PFSK-1 (cell line): ENCODE data around the gene OMA1.

Experiments used
- FOXP2 ChIP-seq: optimal IDR thresholded peaks from 2 replicates; pipeline ENCODE3; 2011; ENCODE audit warnings: borderline replicate concordance, control low read depth, inconsistent platforms; ENCODE audit not compliant: insufficient read depth; ENCODE audit errors: extremely low read length, extremely low read depth
- POLR2AphosphoS5 ChIP-seq: IDR thresholded peaks from 2 replicates; pipeline ENCODE4 v1.6.1; 2012; ENCODE audit warnings: low read depth, mild to moderate bottlenecking, control low read depth, low read length, moderate library complexity
- SIN3A ChIP-seq: IDR thresholded peaks from 2 replicates; pipeline ENCODE4 v1.6.1; 2012; ENCODE audit warnings: mild to moderate bottlenecking, low read length, moderate library complexity, borderline replicate concordance; ENCODE audit not compliant: insufficient read depth
- TAF1 ChIP-seq: IDR thresholded peaks from 2 replicates; pipeline ENCODE4 v1.6.1; 2012; ENCODE audit warnings: low read length, control low read depth, borderline replicate concordance; ENCODE audit not compliant: insufficient read depth
- TF ChIP-seq, protein P1 (sequence below), 2 experiments: IDR thresholded peaks; 2 replicates each; pipeline versions ENCODE4 v1.6.1 to v1.8.0; 2011 to 2012; ENCODE audit warnings: low read depth in 2 of 2, low read length in 2 of 2, control low read depth in 1 of 2, inconsistent platforms in 1 of 2, mild to moderate bottlenecking in 1 of 2, moderate library complexity in 1 of 2; ENCODE audit not compliant: insufficient read depth in 1 of 2

The OMA1 gene

DNA sequence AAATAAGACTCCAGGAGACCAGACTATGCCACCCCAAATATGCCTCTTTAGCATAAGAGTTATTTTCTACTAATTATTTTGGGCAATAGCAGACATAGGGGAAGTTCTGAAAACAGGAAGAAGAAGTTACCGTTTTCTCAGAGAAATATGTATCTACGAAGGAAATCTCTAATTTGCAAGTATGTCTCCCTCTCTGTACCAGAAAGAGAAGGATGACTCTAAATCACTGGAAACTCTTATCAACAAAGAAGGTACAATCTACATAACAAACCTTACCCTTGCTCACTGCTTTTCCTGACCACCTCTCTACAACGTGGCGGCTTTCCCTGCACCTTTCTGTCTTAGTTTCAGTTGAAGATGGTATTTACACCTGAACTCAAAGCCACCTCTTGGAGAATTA, 49.0 kb downstream of the OMA1 start:
- TF ChIP-seq POLR2AphosphoS5: no peak
- TF ChIP-seq TAF1: no peak
- TF ChIP-seq, protein P1, sequence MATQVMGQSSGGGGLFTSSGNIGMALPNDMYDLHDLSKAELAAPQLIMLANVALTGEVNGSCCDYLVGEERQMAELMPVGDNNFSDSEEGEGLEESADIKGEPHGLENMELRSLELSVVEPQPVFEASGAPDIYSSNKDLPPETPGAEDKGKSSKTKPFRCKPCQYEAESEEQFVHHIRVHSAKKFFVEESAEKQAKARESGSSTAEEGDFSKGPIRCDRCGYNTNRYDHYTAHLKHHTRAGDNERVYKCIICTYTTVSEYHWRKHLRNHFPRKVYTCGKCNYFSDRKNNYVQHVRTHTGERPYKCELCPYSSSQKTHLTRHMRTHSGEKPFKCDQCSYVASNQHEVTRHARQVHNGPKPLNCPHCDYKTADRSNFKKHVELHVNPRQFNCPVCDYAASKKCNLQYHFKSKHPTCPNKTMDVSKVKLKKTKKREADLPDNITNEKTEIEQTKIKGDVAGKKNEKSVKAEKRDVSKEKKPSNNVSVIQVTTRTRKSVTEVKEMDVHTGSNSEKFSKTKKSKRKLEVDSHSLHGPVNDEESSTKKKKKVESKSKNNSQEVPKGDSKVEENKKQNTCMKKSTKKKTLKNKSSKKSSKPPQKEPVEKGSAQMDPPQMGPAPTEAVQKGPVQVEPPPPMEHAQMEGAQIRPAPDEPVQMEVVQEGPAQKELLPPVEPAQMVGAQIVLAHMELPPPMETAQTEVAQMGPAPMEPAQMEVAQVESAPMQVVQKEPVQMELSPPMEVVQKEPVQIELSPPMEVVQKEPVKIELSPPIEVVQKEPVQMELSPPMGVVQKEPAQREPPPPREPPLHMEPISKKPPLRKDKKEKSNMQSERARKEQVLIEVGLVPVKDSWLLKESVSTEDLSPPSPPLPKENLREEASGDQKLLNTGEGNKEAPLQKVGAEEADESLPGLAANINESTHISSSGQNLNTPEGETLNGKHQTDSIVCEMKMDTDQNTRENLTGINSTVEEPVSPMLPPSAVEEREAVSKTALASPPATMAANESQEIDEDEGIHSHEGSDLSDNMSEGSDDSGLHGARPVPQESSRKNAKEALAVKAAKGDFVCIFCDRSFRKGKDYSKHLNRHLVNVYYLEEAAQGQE (IDR thresholded peaks at IDR 0.05; ENCODE audit: insufficient read depth in 1 of 2, low read depth in 2 of 2, low read length in 2 of 2): no peak
- no peak for TF ChIP-seq SIN3A

GRCh38 chr1:58496042-58496441, 50.5 kb downstream of the OMA1 start:
- TF ChIP-seq TAF1: no peak
- no peak for TF ChIP-seq SIN3A
- no peak for TF ChIP-seq POLR2AphosphoS5
- no peak for TF ChIP-seq FOXP2
- TF ChIP-seq, protein P1 (IDR thresholded peaks at IDR 0.05; ENCODE audit: insufficient read depth in 1 of 2, low read depth in 2 of 2, low read length in 2 of 2): no peak

GRCh38 chr1:58487002-58487401, 59.5 kb downstream of the OMA1 start:
- no peak for TF ChIP-seq POLR2AphosphoS5
- no peak for TF ChIP-seq SIN3A
- no peak for TF ChIP-seq TAF1
- TF ChIP-seq FOXP2: no peak
- TF ChIP-seq, protein P1 (IDR thresholded peaks at IDR 0.05; ENCODE audit: insufficient read depth in 1 of 2, low read depth in 2 of 2, low read length in 2 of 2): no peak

GRCh38 chr1:58481962-58482361, 64.6 kb downstream of the OMA1 start:
- TF ChIP-seq TAF1 (no peak), FOXP2 (no peak), POLR2AphosphoS5 (no peak), SIN3A (no peak)
- TF ChIP-seq, protein P1 (IDR thresholded peaks at IDR 0.05; ENCODE audit: insufficient read depth in 1 of 2, low read depth in 2 of 2, low read length in 2 of 2): no peak

- TF ChIP-seq, protein P1 (IDR thresholded peaks at IDR 0.05; ENCODE audit: insufficient read depth in 1 of 2, low read depth in 2 of 2, low read length in 2 of 2): no peak
- TF ChIP-seq TAF1: no peak
- TF ChIP-seq POLR2AphosphoS5: no peak
- no peak for TF ChIP-seq FOXP2
- no peak for TF ChIP-seq SIN3A
These were observed 66.3 kb downstream of the OMA1 start for GRCh38 chr1:58480191-58480590.
